Fibroblast of pulmonary artery (primary cell): ENCODE measurements around the gene MAPK9.

ENCODE experiments used
- DNase-seq: peaks from one replicate; pipeline ENCODE4 v3.0.0-alpha.2; 2010; ENCODE audit warnings: low read depth
- H3K4me3 ChIP-seq: replicated peaks from 2 replicates; pipeline ENCODE4 v1.5.1; 2011; ENCODE audit warnings: low read depth, mild to moderate bottlenecking, control low read depth, low read length, moderate library complexity
- CTCF ChIP-seq: IDR thresholded peaks from 2 replicates; pipeline ENCODE4 v1.5.1; 2011; ENCODE audit warnings: mild to moderate bottlenecking, control low read depth, low read length, inconsistent platforms; ENCODE audit errors: missing control alignments

The MAPK9 gene

GRCh38 chr5:180289433-180289832 lies 2.5 kb downstream of the MAPK9 start:
- H3K4me3 ChIP-seq, result no peak overlapping the region
- TF ChIP-seq CTCF, result no peak
- no peak for DNase-seq

- TF ChIP-seq CTCF, result no peak
- no peak overlapping the region for H3K4me3 ChIP-seq
- no peak for DNase-seq
Observed at GRCh38 chr5:180287868-180288267, 4.0 kb downstream of the MAPK9 start.

GRCh38 chr5:180287404-180287803 lies 4.5 kb downstream of the MAPK9 start:
- no peak for TF ChIP-seq CTCF
- H3K4me3 ChIP-seq, result no peak overlapping the region
- no peak for DNase-seq

- DNase-seq, result no peak
- TF ChIP-seq CTCF, result no peak
- H3K4me3 ChIP-seq, result no peak overlapping the region
Observed at GRCh38 chr5:180284149-180284548, 7.7 kb downstream of the MAPK9 start.

GRCh38 chr5:180283026-180283615 lies 8.8 kb downstream of the MAPK9 start:
- peak; percentile 53 for DNase-seq
- no peak overlapping the region for H3K4me3 ChIP-seq
- no peak for TF ChIP-seq CTCF

GRCh38 chr5:180282281-180282680 lies 9.6 kb downstream of the MAPK9 start:
- no peak for DNase-seq
- TF ChIP-seq CTCF, result no peak
- no peak overlapping the region for H3K4me3 ChIP-seq

- no peak for TF ChIP-seq CTCF
- DNase-seq, result no peak
- H3K4me3 ChIP-seq, result no peak overlapping the region
Observed at GRCh38 chr5:180281706-180282105, 10.2 kb downstream of the MAPK9 start.
